H1 (cell line): ENCODE data around the gene HHIP.

ENCODE experiments used
- CREB1 ChIP-seq: IDR thresholded peaks from 2 replicates; pipeline ENCODE4 v1.6.1; 2012; ENCODE audit warnings: inconsistent platforms
- HDAC6 ChIP-seq: IDR thresholded peaks from one replicate; pipeline ENCODE4 v1.7.1; 2012; ENCODE audit warnings: low read depth, mild to moderate bottlenecking, inconsistent platforms, low read length, moderate library complexity
- PHF8 ChIP-seq: fragments of 200-600 bp; sonication (generic); conservative IDR thresholded peaks from 2 replicates; pipeline ENCODE4 v1.7.1; 2012; ENCODE audit warnings: low read depth, mild to moderate bottlenecking, inconsistent platforms, low read length, moderate library complexity
- POU5F1 ChIP-seq: IDR thresholded peaks from 2 replicates; pipeline ENCODE4 v1.6.1; 2011; ENCODE audit warnings: low read depth, mild to moderate bottlenecking, low read length, moderate library complexity
- SP1 ChIP-seq: IDR thresholded peaks from 2 replicates; pipeline ENCODE4 v1.6.1; 2011; ENCODE audit warnings: low read depth, low read length
- YY1 ChIP-seq: IDR thresholded peaks from 2 replicates; pipeline ENCODE4 v1.6.1; 2011; ENCODE audit warnings: low read depth, mild to moderate bottlenecking, low read length
- ZNF274 ChIP-seq: IDR thresholded peaks from 2 replicates; pipeline ENCODE4 v1.7.0; 2012; ENCODE audit warnings: low read length, borderline replicate concordance; ENCODE audit errors: extremely low read depth
- TF ChIP-seq, protein P1 (sequence below), 3 experiments: IDR thresholded peaks; 1 replicate in 2 of 3; 2 replicates in 1 of 3; pipeline versions ENCODE4 v1.5.1 to v1.6.1; 2011; ENCODE audit warnings: low read length in 3 of 3, mild to moderate bottlenecking in 3 of 3, inconsistent platforms in 2 of 3, low read depth in 1 of 3, moderate library complexity in 1 of 3; ENCODE audit not compliant: insufficient read depth in 1 of 3; ENCODE audit errors: control extremely low read depth in 1 of 3

DNA sequence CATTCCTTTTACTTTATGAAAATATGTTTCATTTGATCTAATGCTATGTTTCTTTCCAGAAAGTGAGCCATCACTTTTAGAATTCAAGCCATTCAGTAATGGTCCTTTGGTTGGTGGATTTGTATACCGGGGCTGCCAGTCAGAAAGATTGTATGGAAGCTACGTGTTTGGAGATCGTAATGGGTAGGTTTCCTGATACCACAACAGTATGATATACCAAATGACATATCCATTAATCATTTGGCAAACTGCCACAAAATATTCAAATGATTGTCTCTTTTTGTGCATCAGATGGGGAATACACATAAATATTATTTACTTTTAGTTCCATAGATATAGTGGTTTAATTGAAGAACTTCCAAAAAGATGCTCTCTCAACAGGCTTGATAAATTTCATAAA is 68.2 kb downstream of the HHIP start:
- TF ChIP-seq SP1 (no peak), CREB1 (no peak), POU5F1 (no peak), YY1 (no peak), HDAC6 (no peak), ZNF274 (no peak), PHF8 (no peak)
- TF ChIP-seq, protein P1, sequence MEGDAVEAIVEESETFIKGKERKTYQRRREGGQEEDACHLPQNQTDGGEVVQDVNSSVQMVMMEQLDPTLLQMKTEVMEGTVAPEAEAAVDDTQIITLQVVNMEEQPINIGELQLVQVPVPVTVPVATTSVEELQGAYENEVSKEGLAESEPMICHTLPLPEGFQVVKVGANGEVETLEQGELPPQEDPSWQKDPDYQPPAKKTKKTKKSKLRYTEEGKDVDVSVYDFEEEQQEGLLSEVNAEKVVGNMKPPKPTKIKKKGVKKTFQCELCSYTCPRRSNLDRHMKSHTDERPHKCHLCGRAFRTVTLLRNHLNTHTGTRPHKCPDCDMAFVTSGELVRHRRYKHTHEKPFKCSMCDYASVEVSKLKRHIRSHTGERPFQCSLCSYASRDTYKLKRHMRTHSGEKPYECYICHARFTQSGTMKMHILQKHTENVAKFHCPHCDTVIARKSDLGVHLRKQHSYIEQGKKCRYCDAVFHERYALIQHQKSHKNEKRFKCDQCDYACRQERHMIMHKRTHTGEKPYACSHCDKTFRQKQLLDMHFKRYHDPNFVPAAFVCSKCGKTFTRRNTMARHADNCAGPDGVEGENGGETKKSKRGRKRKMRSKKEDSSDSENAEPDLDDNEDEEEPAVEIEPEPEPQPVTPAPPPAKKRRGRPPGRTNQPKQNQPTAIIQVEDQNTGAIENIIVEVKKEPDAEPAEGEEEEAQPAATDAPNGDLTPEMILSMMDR (IDR thresholded peaks at IDR 0.05; ENCODE audit: control extremely low read depth in 1 of 3, insufficient read depth in 1 of 3, low read depth in 1 of 3, low read length in 3 of 3) = no peak
